Activated naive CD4-positive, alpha-beta T cell treated with anti-CD3 and anti-CD28 coated beads for 36 hours (primary cell): ENCODE data around the gene MTCL1. TPM values are rescaled to one million over a fixed set of nuclear protein-coding genes. Genes with fewer than 3 reads are reported as not detected.
A peak's percentile ranks its signal among the peaks of the same experiment; 100 is the strongest.

Source experiments
- CTCF ChIA-PET: fragments of 350-600 bp; sonication (Branson Sonifier 250); formaldehyde crosslinking; loops from one replicate; lab custom pipeline; 2021; ENCODE audit warnings: antibody characterized with exemption; lab: Charles Lee
- DNase-seq: peaks from one replicate; pipeline ENCODE4 v3.0.0-alpha.2; 2020
- H3K27ac Mint-ChIP-seq: one replicate; pipeline ENCODE4 v1.8.0; 2021; ENCODE audit warnings: mild to moderate bottlenecking, mixed read lengths
- H3K27me3 Mint-ChIP-seq: one replicate; pipeline ENCODE4 v1.8.0; 2021; ENCODE audit warnings: low read depth, mixed read lengths
- H3K36me3 Mint-ChIP-seq: one replicate; pipeline ENCODE4 v1.8.0; 2021; ENCODE audit warnings: low read depth, mixed read lengths
- H3K4me1 Mint-ChIP-seq: one replicate; pipeline ENCODE4 v1.8.0; 2021; ENCODE audit warnings: low read depth, mixed read lengths
- H3K4me3 Mint-ChIP-seq: one replicate; pipeline ENCODE4 v1.8.0; 2021; ENCODE audit warnings: mild to moderate bottlenecking, moderate library complexity, mixed read lengths
- H3K9me3 Mint-ChIP-seq: one replicate; pipeline ENCODE4 v1.8.0; 2021; ENCODE audit warnings: mixed read lengths
- intact Hi-C: fragments of 100-400 bp; cut with micrococcal nuclease; formaldehyde crosslinking; loops from one replicate; pipeline ENCODE4 v1.15.1; 2023
- total RNA-seq, 2 experiments: library from RNA; stranded (reverse); gene quantifications; one replicate each; pipeline ENCODE4 v1.2.3, GENCODE V29; 2021

The MTCL1 gene
- under 1 TPM; 0.15 to 0.31 TPM for total RNA-seq

DNA sequence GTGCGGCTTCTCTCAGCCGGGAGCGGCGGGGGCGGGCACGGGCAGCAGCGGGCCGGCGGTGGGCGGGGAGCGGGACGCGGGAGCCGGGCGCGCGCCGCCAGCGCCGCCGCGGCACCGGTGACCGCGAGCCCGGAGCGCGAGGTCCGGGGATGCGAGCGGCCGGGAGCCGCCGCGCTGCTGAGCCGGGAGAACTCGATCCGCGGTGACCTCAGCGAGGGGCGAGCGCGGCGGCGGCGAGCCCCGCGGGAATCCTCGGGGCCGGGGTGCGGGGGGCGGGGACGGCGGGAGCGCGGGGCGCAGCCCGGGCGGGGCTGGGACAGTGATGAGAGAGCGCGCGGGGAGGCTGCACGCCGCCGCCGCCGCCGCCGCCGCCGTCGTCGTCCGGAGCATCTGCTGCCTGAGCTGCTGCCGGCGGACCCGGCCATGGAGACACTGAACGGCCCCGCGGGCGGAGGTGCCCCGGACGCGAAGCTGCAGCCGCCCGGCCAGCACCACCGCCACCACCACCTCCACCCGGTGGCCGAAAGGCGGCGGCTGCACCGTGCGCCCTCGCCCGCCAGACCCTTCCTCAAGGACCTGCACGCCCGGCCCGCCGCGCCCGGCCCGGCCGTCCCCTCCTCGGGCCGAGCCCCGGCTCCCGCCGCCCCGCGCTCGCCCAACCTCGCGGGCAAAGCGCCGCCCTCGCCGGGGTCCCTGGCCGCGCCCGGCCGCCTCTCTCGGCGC is at the start of gene MTCL1:
Gene MTCL1 (plus strand): TSS at position 319 of the 723 bp plus-strand sequence. CDS start 105 bp downstream, at position 424.
- H3K9me3 Mint-ChIP-seq = no peaks in the 10 kb centered on the region
- no peaks in the 10 kb centered on the region for H3K36me3 Mint-ChIP-seq
- H3K27ac Mint-ChIP-seq = no peak within 1 kb of the TSS
- peak within 1 kb of the TSS; percentile 80 for H3K4me3 Mint-ChIP-seq
- CTCF ChIA-PET = interaction anchor here (1.3 kb wide), 1 partner anchor 278 kb away, joined by 3 read pairs; no protein-coding TSS in a partner anchor
- H3K4me1 Mint-ChIP-seq = peaks cover 12% of the 10 kb centered on the region
- peaks cover 42% of the 10 kb centered on the region for H3K27me3 Mint-ChIP-seq
- intact Hi-C loops = loop anchor here (1.0 to 2.0 kb wide), 5 partner anchors 97 to 1207 kb away; partner anchors contain the start of genes ANKRD12, RAB12, RALBP1 and TWSG1
- peak; percentile 12 for DNase-seq

DNA sequence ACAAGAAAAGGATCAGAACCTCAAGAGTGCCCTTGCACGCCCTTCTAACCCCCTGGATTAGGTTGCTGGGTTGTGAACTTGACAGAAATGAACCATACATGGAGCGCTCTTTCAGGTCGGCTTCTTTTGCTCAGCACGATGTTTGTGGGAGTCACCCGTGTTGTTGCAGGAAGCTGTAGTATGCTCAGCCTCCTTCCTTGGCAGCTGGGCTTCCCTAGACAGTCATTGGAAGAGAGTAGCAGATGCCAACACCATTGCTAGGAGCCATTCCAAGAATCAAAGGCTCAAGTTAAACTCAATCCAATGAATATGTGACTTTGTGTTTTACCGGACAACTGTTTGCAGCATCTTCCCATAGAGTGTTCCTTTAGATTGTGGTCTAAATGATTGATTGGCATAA is 49.1 kb upstream of the MTCL1 start:
- Mint-ChIP-seq H3K9me3 (no peaks in the 10 kb centered on the region), H3K4me1 (no peaks in the 10 kb centered on the region), H3K4me3 (no peak overlapping the region), H3K27me3 (peaks cover 6% of the 10 kb centered on the region), H3K27ac (no peak overlapping the region), H3K36me3 (no peaks in the 10 kb centered on the region)
- intact Hi-C loops = no loop called here
- DNase-seq = no peak
- CTCF ChIA-PET = interaction anchor here (0.6 to 4.2 kb wide), 5 partner anchors 94 to 332 kb away, joined by 3 to 22 read pairs (median 7); no protein-coding TSS in a partner anchor

DNA sequence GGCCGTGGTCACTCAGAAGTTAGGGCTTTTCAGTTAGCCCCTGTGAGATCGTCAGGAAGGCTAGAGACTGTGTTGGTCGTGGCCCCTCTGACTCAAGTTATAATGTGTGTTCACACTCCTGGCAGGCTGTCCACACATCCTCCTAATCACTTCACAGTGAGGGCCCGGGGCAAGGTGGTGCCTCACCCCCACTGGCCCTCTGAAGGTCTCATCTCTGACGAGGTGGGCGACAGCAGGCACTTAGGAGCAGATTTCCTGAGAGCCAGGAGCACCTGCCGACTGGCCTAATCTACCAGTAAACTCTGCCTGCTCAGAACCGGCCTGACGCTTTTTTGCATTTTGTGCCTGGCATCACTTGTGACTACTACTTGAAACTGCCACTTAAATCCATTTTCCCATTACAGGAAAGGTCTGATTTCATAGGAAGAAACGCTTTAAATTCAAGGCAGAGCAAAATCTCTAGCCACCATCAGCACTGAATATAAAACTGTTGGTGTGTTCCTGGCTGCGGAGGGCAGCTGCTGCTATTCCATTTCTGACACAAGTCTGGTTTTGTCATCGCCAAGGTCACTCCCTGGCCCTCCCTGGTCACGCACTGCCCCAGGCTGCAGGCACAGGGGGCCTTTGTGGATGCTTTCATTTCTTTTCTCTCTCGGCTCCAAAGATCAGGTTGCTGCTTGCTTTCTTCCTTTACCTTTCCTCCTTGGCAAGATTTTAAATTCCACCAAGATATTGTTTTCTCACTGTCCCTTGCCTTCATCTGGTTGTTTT is 48.1 kb upstream of the MTCL1 start:
- H3K4me3 Mint-ChIP-seq = no peak overlapping the region
- H3K27ac Mint-ChIP-seq = no peak overlapping the region
- intact Hi-C loops = no loop called here
- no peaks in the 10 kb centered on the region for H3K36me3 Mint-ChIP-seq
- peaks cover 6% of the 10 kb centered on the region for H3K27me3 Mint-ChIP-seq
- DNase-seq = no peak
- no peaks in the 10 kb centered on the region for H3K4me1 Mint-ChIP-seq
- CTCF ChIA-PET = interaction anchor here (1.8 kb wide), 1 partner anchor 331 kb away, joined by 7 read pairs; no protein-coding TSS in a partner anchor
- no peaks in the 10 kb centered on the region for H3K9me3 Mint-ChIP-seq

DNA sequence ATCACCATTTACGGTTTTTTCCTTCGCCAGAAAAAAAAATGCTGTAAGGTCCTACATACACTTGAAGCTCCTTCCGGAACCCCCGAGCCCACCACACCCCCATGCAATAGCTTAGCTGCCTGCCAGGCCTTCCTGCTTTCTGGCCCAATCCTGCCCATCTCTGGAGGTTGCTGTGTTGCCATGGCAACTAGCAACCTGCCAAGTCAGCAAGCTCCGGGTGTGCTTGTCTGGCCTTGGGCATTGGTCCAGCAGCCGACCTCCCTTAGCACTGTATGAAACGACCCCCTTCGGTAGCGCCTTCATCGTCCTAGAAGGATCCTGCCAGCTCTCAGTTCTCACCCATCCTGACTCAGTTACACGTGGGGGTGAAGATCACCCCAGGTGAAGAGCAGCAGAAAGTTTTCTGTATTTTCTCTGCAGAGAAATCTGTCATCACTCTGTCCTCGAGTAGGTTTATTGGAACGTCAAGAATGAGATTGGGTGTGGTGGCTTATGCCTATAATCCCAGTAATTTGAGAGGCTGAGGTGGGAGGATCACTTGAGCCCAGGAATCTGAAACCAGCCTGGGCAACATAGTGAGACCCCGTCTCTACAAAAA is 47.4 kb upstream of the MTCL1 start:
- CTCF ChIA-PET = interaction anchor here (0.7 to 1.1 kb wide), 2 partner anchors 9 to 396 kb away, joined by 3 to 4 read pairs; no protein-coding TSS in a partner anchor
- H3K4me1 Mint-ChIP-seq = no peaks in the 10 kb centered on the region
- no peak overlapping the region for H3K4me3 Mint-ChIP-seq
- H3K27me3 Mint-ChIP-seq = peaks cover 6% of the 10 kb centered on the region
- no peaks in the 10 kb centered on the region for H3K9me3 Mint-ChIP-seq
- intact Hi-C loops = no loop called here
- H3K27ac Mint-ChIP-seq = no peak overlapping the region
- no peaks in the 10 kb centered on the region for H3K36me3 Mint-ChIP-seq
- no peak for DNase-seq

DNA sequence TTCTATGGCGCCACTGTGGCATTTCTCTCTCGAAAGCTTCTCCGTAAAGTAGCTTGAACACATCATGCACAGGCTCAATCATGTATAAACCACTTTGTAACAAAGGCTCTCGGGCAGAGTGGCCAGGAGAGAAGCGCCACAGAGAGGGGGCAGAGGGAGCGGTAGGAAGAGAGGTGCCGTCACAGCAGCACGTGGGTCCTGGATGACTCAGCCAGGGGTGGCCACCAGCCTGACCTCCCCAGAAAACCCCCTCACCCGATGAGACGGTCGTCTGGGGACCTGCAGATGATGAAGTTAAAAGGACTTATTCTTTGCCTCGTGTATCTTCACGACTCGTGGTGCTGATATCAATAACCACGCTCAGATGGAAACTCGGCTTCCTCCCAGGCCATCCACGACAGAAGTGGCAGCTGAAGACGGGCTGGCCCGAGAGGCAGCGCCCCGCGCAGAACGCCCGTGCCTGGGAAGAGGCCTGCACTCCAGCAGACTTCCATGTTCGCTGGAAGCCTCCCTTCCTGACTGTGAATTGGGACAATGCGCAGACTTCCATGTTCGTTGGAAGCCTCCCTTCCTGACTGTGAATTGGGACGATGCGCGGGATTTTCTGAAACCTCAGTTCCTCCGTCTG is 46.4 kb upstream of the MTCL1 start:
- DNase-seq = no peak
- H3K36me3 Mint-ChIP-seq = no peaks in the 10 kb centered on the region
- no peak overlapping the region for H3K27ac Mint-ChIP-seq
- no peaks in the 10 kb centered on the region for H3K9me3 Mint-ChIP-seq
- no peak overlapping the region for H3K4me3 Mint-ChIP-seq
- intact Hi-C loops = no loop called here
- CTCF ChIA-PET = interaction anchor here (1.1 to 1.9 kb wide), 2 partner anchors 8 to 329 kb away, joined by 4 to 7 read pairs; no protein-coding TSS in a partner anchor
- no peaks in the 10 kb centered on the region for H3K4me1 Mint-ChIP-seq
- H3K27me3 Mint-ChIP-seq = peaks cover 7% of the 10 kb centered on the region

DNA sequence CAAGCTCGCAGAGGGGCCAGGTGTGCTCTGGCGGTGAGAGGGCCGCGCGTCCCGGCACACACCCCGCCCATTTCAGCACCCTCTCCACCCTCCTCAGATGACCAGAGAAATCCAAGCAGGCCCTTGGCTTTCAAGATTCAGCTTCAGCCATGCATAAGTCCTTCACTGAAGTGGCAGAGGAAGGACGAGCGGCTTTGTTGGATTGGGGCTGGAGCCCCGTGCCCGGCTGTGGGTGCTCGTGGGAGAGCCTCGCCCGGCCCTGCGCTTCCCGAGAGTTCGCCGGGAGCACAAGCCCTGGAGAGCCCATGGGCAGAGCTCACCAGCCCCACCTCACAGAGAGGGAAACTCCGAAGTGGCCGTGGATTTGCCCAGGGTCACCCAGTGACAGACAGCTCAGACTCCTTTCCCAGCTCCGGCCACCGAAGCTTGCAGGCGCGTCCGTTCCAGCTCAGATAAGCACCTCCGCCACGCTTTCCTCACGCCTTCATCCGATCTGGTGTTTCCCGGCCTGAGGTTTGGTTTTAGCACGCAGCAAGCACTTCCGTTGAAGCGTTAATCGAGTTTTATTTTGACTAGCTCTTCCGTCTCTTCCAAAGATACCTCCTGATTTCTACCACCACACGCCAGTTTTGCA is 45.6 kb upstream of the MTCL1 start:
- no peaks in the 10 kb centered on the region for H3K9me3 Mint-ChIP-seq
- H3K36me3 Mint-ChIP-seq = no peaks in the 10 kb centered on the region
- intact Hi-C loops = no loop called here
- no peaks in the 10 kb centered on the region for H3K4me1 Mint-ChIP-seq
- no peak overlapping the region for H3K4me3 Mint-ChIP-seq
- no peak overlapping the region for H3K27ac Mint-ChIP-seq
- no peak for DNase-seq
- CTCF ChIA-PET = interaction anchor here (0.5 to 2.0 kb wide), 3 partner anchors 12 to 328 kb away, joined by 3 to 7 read pairs (median 4); no protein-coding TSS in a partner anchor
- H3K27me3 Mint-ChIP-seq = peaks cover 3% of the 10 kb centered on the region

DNA sequence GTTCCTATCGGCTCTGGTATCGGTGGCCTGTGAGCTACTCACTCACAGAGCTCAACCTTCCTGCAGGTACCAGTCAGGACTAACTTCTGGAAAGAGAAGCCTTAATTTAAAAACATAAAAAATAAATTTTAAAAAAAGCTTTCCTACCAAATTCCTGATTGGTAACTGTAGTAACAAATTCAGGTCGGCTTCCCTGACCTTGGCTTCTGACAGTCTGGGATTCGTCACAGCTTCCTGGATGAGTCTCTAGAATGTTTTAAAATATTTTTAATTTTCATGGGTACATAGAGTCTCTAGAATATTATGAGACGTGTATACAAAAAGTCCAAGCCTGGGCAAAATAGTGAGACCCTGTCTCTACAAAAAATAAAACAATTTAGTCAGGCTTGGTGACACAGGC is 45.0 kb upstream of the MTCL1 start:
- DNase-seq = no peak
- peaks cover 2% of the 10 kb centered on the region for H3K4me1 Mint-ChIP-seq
- H3K36me3 Mint-ChIP-seq = no peaks in the 10 kb centered on the region
- H3K9me3 Mint-ChIP-seq = no peaks in the 10 kb centered on the region
- H3K4me3 Mint-ChIP-seq = no peak overlapping the region
- peaks cover 3% of the 10 kb centered on the region for H3K27me3 Mint-ChIP-seq
- CTCF ChIA-PET = interaction anchor here (0.5 to 2.0 kb wide), 4 partner anchors 12 to 781 kb away, joined by 3 to 7 read pairs (median 4); no protein-coding TSS in a partner anchor
- no peak overlapping the region for H3K27ac Mint-ChIP-seq
- intact Hi-C loops = no loop called here

DNA sequence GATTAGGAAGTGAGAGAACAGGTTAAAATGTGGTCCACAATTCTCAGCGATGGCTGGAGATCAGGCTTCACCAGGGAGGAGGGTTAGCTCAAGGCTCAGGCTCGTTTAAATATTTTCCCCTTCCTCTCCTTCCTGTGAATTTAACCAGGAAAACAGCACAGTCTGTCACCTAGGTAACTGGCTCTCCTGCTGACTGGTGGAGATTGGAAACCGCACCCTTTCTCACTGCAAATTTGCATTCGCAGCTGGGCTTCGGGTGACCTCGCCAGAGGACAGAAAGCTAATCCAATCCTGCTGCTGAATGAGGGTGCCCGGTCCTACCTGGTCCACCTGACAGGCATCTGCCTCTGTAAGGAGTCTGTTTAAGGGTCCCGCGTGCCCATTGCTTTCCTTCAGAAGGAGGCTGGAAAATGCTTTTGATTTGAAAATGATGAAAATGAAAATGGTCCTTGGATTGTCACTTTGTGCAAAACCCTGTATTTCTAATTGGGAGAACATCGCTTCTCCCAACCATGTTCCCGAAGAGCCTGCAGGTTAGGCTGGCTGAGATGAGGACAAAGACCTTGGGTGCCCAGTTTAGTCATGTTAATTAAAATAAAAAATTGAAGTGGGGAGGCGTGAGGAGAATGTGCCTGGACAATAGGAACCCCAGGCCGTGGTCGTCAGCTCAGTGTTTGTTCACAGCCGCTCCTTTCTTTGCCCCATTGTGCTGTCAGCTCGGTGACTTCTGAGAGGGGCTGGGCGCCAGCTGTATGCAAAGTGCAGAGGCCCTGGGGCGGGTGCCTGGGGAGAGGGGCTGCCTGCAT is 43.4 kb upstream of the MTCL1 start:
- Mint-ChIP-seq H3K9me3 (no peaks in the 10 kb centered on the region), H3K4me1 (peaks cover 2% of the 10 kb centered on the region), H3K36me3 (no peaks in the 10 kb centered on the region), H3K4me3 (no peak overlapping the region), H3K27me3 (peaks cover 3% of the 10 kb centered on the region), H3K27ac (no peak overlapping the region)
- CTCF ChIA-PET = interaction anchor here (2.0 to 2.4 kb wide), 2 partner anchors 10 to 326 kb away, joined by 4 to 7 read pairs; no protein-coding TSS in a partner anchor
- intact Hi-C loops = no loop called here
- DNase-seq = no peak

DNA sequence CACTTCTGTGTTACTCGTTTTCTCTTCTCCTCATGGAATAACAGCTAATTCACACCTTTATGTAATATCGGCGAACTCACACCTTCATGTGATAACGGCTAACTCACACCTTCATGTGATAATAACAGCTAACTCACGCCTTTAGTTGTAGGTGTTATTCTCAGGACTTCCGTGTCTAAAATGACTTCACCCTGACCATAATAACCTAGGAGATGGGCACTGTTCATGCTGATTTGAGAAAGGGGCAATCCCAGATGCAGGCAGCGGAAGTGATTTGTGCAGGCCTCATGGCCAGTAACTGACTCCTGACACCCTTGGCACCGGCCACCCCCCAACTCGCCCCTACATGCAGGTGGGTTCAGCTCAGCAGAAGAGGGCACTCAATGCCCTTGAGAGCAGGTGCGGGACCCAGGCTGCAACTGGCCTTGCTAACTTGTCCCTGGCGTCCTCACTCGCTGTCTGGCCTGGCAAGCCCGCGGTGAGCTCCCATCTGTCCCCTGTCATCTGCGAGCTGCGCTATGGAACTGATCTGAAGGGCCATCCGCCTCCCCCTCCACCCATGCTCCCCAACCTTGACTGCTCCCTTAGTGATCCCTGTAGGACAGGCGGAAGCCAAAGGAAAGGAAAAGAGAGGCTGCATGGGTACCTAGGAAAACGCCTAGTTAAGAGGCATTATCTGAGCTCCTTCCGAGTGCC is 42.6 kb upstream of the MTCL1 start:
- CTCF ChIA-PET = interaction anchor here (2.4 kb wide), 1 partner anchor 325 kb away, joined by 7 read pairs; no protein-coding TSS in a partner anchor
- H3K27me3 Mint-ChIP-seq = peaks cover 3% of the 10 kb centered on the region
- DNase-seq = no peak
- intact Hi-C loops = no loop called here
- H3K4me3 Mint-ChIP-seq = no peak overlapping the region
- no peaks in the 10 kb centered on the region for H3K9me3 Mint-ChIP-seq
- no peaks in the 10 kb centered on the region for H3K36me3 Mint-ChIP-seq
- peaks cover 2% of the 10 kb centered on the region for H3K4me1 Mint-ChIP-seq
- no peak overlapping the region for H3K27ac Mint-ChIP-seq

DNA sequence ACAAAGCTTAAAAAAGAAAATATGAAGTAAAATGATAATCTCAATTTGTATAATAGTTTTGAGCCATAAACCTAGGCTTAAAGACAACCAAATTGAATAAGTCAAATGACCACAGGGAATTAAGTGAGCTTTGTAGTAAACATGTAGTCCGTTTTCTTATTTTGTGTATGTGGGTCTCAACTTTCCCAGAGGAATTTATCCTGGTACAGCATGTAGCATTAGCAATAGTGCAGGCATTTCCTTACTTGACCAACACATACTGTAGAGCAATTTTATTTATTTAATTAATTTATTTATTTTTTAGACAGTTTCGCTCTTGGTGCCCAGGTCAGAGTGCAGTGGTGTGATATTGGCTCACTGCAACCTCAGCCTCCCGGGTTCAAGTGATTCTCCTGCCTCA is 37.5 kb upstream of the MTCL1 start:
- DNase-seq = no peak
- H3K27me3 Mint-ChIP-seq = peaks cover 3% of the 10 kb centered on the region
- H3K4me1 Mint-ChIP-seq = peaks cover 2% of the 10 kb centered on the region
- intact Hi-C loops = no loop called here
- no peak overlapping the region for H3K27ac Mint-ChIP-seq
- CTCF ChIA-PET = interaction anchor here (1.1 kb wide), 1 partner anchor 10 kb away, joined by 4 read pairs; no protein-coding TSS in a partner anchor
- no peaks in the 10 kb centered on the region for H3K9me3 Mint-ChIP-seq
- no peak overlapping the region for H3K4me3 Mint-ChIP-seq
- no peaks in the 10 kb centered on the region for H3K36me3 Mint-ChIP-seq
